Adrenal gland (tissue), 12 donors: Measurements from ENCODE around the gene CSHL1. TPM values are rescaled to one million over a fixed set of nuclear protein-coding genes. Genes with fewer than 3 reads are reported as not detected.
A peak's percentile ranks its signal among the peaks of the same experiment; 100 is the strongest.

Experiments
- DNase-seq, 7 donors: peaks; one replicate each; pipeline ENCODE4 v3.0.0-alpha.2; 2019 to 2020
- H3K27ac ChIP-seq, 5 donors: fragments of 200-600 bp; sonication (generic) in 4 of 5; 1 replicate in 3 of 5; 2 replicates in 2 of 5; pipeline versions ENCODE4 v1.5.1 to v1.8.0; 2016 to 2020; ENCODE audit warnings: mild to moderate bottlenecking in 1 of 5
- H3K27me3 ChIP-seq: fragments of 200-600 bp; 2 replicates; pipeline ENCODE4 v1.8.0; 2021
- H3K36me3 ChIP-seq, 2 donors: fragments of 200-600 bp; replicated peaks in 1 of 2; 1 replicate in 1 of 2; 2 replicates in 1 of 2; pipeline versions ENCODE4 v1.5.1 to v1.8.0; 2018 to 2022
- H3K4me1 ChIP-seq, 2 donors: fragments of 200-600 bp; replicated peaks in 1 of 2; 1 replicate in 1 of 2; 2 replicates in 1 of 2; pipeline versions ENCODE4 v1.5.1 to v1.8.0; 2018 to 2021
- H3K4me3 ChIP-seq, 4 donors: fragments of 200-600 bp; sonication (generic) in 3 of 4; one replicate each; pipeline ENCODE4 v1.5.1; 2016 to 2018
- H3K9me3 ChIP-seq, 3 donors: fragments of 200-600 bp; sonication (generic) in 1 of 3; replicated peaks in 1 of 3; 1 replicate in 2 of 3; 2 replicates in 1 of 3; pipeline versions ENCODE4 v1.5.1 to v1.8.0; 2016 to 2021
- CTCF ChIP-seq, 6 experiments: fragments of 450-650 bp in 4 of 6; fragments of 200-600 bp in 2 of 6; sonication (generic) in 1 of 6; IDR thresholded peaks; 1 replicate in 5 of 6; 2 replicates in 1 of 6; pipeline versions ENCODE4 v1.5.1 to v1.8.0; 2016 to 2021; ENCODE audit warnings: antibody characterized with exemption in 6 of 6, mild to moderate bottlenecking in 2 of 6, moderate library complexity in 1 of 6
- POLR2A ChIP-seq, 2 donors: fragments of 450-650 bp; IDR thresholded peaks; one replicate each; pipeline ENCODE4 v1.6.1; 2017; ENCODE audit warnings: antibody characterized with exemption in 2 of 2, mild to moderate bottlenecking in 2 of 2, moderate library complexity in 1 of 2
- WGBS, 4 donors: extraction: QIAGEN DNeasy Blood & Tissue Kit in 2 of 4; methylation state at CpG; one replicate each; pipeline versions ENCODE4 v1.1.5 to v1.1.7; 2013 to 2017; 5-methylcytosine and 5-hydroxymethylcytosine counted together
- intact Hi-C, 2 donors: fragments of 100-400 bp; cut with DNase I; formaldehyde crosslinking; loops; one replicate each; pipeline versions ENCODE4 v1.14.1 to v1.15.0; 2022 to 2023
- polyA plus RNA-seq, 3 donors: library from polyadenylated mRNA; stranded (reverse); fragments of 200-250 nt in 2 of 3; fragments of 350-450 nt in 1 of 3; fragmentation: Illumina TruSeq in 1 of 3; extraction: RNeasy Lipid Tissue Mini Kit (QIAGEN cat#74804) in 1 of 3; gene quantifications; one replicate each; pipeline ENCODE4 v1.2.3, GENCODE V29; 2013 to 2014
- total RNA-seq, 9 donors: library from RNA; depleted of rRNA in 4 of 9; stranded (reverse); fragments of >200 nt in 4 of 9; fragments of 120-200 nt in 1 of 9; fragmentation: NEBNext Ultra II Directional in 1 of 9; extraction: Animal tissue kit (Norgen Biotek cat#: 25700) in 1 of 9; gene quantifications; one replicate each; pipeline versions ENCODE4 v1.1.0 to v1.2.4, GENCODE V29; 2013 to 2023
- donor health status: healthy with polysubstance abuse.
- donor health status: Bipolar disorder and iron deficiency.
- donor health status: DM: yes; HTN: yes; CAD: no.
- donor health status: DM: no; HTN: no; CAD: no.
- donor health status: DM: no; HTN: no; CAD: no.
- donor health status: DM: yes; HTN: yes; CAD: no.

Gene CSHL1
- total and polyA plus RNA-seq, 12 donors: not detected

GRCh38 chr17:63949576-63950250, 38.7 kb upstream of the CSHL1 start:
- no peaks in the 10 kb centered on the region for H3K36me3 ChIP-seq
- intact Hi-C loops: no loop called here
- H3K4me1 ChIP-seq: no peaks in the 10 kb centered on the region
- DNase-seq: no peak
- H3K27me3 ChIP-seq: no peaks in the 10 kb centered on the region
- H3K27ac ChIP-seq: no peak overlapping the region
- no peak overlapping the region for H3K4me3 ChIP-seq
- WGBS, 4 donors: 57 to 83% (median 74%) methylated on average over 12 to 18 of the region's 18 CpGs
- TF ChIP-seq CTCF (IDR thresholded peaks at IDR 0.05) (no peak), POLR2A (IDR thresholded peaks at IDR 0.05) (no peak)
- no peaks in the 10 kb centered on the region for H3K9me3 ChIP-seq

- no peak for DNase-seq
- Histone ChIP-seq H3K27me3 (no peaks in the 10 kb centered on the region), H3K9me3 (no peaks in the 10 kb centered on the region), H3K36me3 (no peaks in the 10 kb centered on the region), H3K4me3 (no peak overlapping the region), H3K27ac (no peak overlapping the region), H3K4me1 (no peaks in the 10 kb centered on the region)
- TF ChIP-seq POLR2A (IDR thresholded peaks at IDR 0.05): no peak
- TF ChIP-seq CTCF (IDR thresholded peaks at IDR 0.05): no peak
- 85 to 93% (median 93%) methylated on average over 5 to 9 of the region's 9 CpGs; no CpG with 5 or more reads in 1 of the 4 donors for WGBS, 4 donors
- intact Hi-C loops: no loop called here
Observed at GRCh38 chr17:63948521-63948920, 37.5 kb upstream of the CSHL1 start.

- no peak for TF ChIP-seq POLR2A (IDR thresholded peaks at IDR 0.05)
- TF ChIP-seq CTCF (IDR thresholded peaks at IDR 0.05): no peak
- no peaks in the 10 kb centered on the region for H3K4me1 ChIP-seq
- no peaks in the 10 kb centered on the region for H3K27me3 ChIP-seq
- H3K9me3 ChIP-seq: no peaks in the 10 kb centered on the region
- no peak overlapping the region for H3K4me3 ChIP-seq
- no peaks in the 10 kb centered on the region for H3K36me3 ChIP-seq
- no peak for DNase-seq
- 81 to 100% (median 83%) methylated on average over 1 to 18 of the region's 18 CpGs for WGBS, 4 donors
- intact Hi-C loops: no loop called here
- H3K27ac ChIP-seq: no peak overlapping the region
Observed at GRCh38 chr17:63947711-63948330, 36.8 kb upstream of the CSHL1 start.

- WGBS, 4 donors: 30 to 40% (median 32%) methylated on average over 5 to 20 of the region's 20 CpGs
- Histone ChIP-seq H3K27me3 (no peaks in the 10 kb centered on the region), H3K4me1 (no peaks in the 10 kb centered on the region), H3K36me3 (no peaks in the 10 kb centered on the region), H3K27ac (no peak overlapping the region), H3K4me3 (no peak overlapping the region), H3K9me3 (no peaks in the 10 kb centered on the region)
- TF ChIP-seq CTCF (IDR thresholded peaks at IDR 0.05): peak; percentile 49 to 79 (median 66)
- TF ChIP-seq POLR2A (IDR thresholded peaks at IDR 0.05): no peak
- peak; percentile 40 to 66 (median 60) for DNase-seq
- intact Hi-C loops: no loop called here
Observed at GRCh38 chr17:63946440-63947363, 35.6 kb upstream of the CSHL1 start.
